Keratinocyte (primary cell): ENCODE measurements around the gene MIA2. TPM values are rescaled to one million over a fixed set of nuclear protein-coding genes. Genes with fewer than 3 reads are reported as not detected.

Experiments
- DNase-seq: peaks from one replicate; pipeline ENCODE4 v3.0.0-alpha.2; 2011; ENCODE audit warnings: low read depth, missing footprints, low spot score
- FAIRE-seq: peaks from 2 replicates; lab custom pipeline; 2011; peaks lifted over from hg19 to GRCh38; lab: Jason Lieb, UNC
- H2AFZ ChIP-seq: 2 replicates; pipeline ENCODE4 v1.6.0; 2012; ENCODE audit warnings: low read length, control low read depth, inconsistent platforms; ENCODE audit not compliant: control insufficient read depth
- H3K27ac ChIP-seq: 2 replicates; pipeline ENCODE4 v1.5.1; 2011; ENCODE audit warnings: low read length; ENCODE audit not compliant: control insufficient read depth, insufficient read depth
- H3K27me3 ChIP-seq: 3 replicates; pipeline ENCODE4 v1.6.0; 2011; ENCODE audit warnings: low read length; ENCODE audit not compliant: control insufficient read depth, insufficient read depth; ENCODE audit errors: extremely low read depth
- H3K36me3 ChIP-seq, 2 experiments: 2 replicates in 1 of 2; 3 replicates in 1 of 2; pipeline ENCODE4 v1.5.1; 2011; ENCODE audit warnings: low read length in 2 of 2, mild to moderate bottlenecking in 1 of 2; ENCODE audit not compliant: control insufficient read depth in 2 of 2, insufficient read depth in 2 of 2; ENCODE audit errors: extremely low read depth in 1 of 2
- H3K4me1 ChIP-seq: 3 replicates; pipeline ENCODE4 v1.5.1; 2011; ENCODE audit warnings: low read length; ENCODE audit not compliant: control insufficient read depth, insufficient read depth; ENCODE audit errors: extremely low read depth
- H3K4me2 ChIP-seq: 3 replicates; pipeline ENCODE4 v1.6.0; 2011; ENCODE audit warnings: low read depth, low read length; ENCODE audit not compliant: control insufficient read depth, insufficient read depth; ENCODE audit errors: extremely low read depth
- H3K4me3 ChIP-seq, 3 experiments: fragments of 200-600 bp in 1 of 3; sonication (generic) in 1 of 3; 2 replicates in 2 of 3; 3 replicates in 1 of 3; pipeline ENCODE4 v1.5.1; 2011 to 2016; ENCODE audit warnings: low read length in 3 of 3, mild to moderate bottlenecking in 3 of 3, control low read depth in 2 of 3, inconsistent platforms in 1 of 3, low read depth in 1 of 3, mixed read lengths in 1 of 3, mixed run types in 1 of 3, moderate library complexity in 1 of 3; ENCODE audit not compliant: control insufficient read depth in 2 of 3, insufficient read depth in 2 of 3; ENCODE audit errors: extremely low read depth in 1 of 3
- H3K79me2 ChIP-seq: 2 replicates; pipeline ENCODE4 v1.6.0; 2012; ENCODE audit warnings: low read length; ENCODE audit not compliant: control insufficient read depth, insufficient read depth
- H3K9ac ChIP-seq: 3 replicates; pipeline ENCODE4 v1.6.0; 2011; ENCODE audit warnings: low read length; ENCODE audit not compliant: control insufficient read depth, insufficient read depth; ENCODE audit errors: extremely low read depth
- H3K9me1 ChIP-seq: 3 replicates; pipeline ENCODE4 v1.6.0; 2011; ENCODE audit warnings: low read length; ENCODE audit not compliant: control insufficient read depth, insufficient read depth; ENCODE audit errors: extremely low read depth
- H3K9me3 ChIP-seq: 2 replicates; pipeline ENCODE4 v1.5.1; 2012; ENCODE audit warnings: low read depth, low read length; ENCODE audit not compliant: control insufficient read depth
- H4K20me1 ChIP-seq: 3 replicates; pipeline ENCODE4 v1.6.0; 2011; ENCODE audit warnings: low read length; ENCODE audit not compliant: control insufficient read depth, insufficient read depth; ENCODE audit errors: extremely low read depth
- EZH2 ChIP-seq: IDR thresholded peaks from one replicate; pipeline ENCODE4 v1.6.1; 2012; ENCODE audit warnings: inconsistent platforms, mild to moderate bottlenecking, low read length, moderate library complexity
- dilution Hi-C: fragments of 300-500 bp; cut with MboI; formaldehyde crosslinking; loops from one replicate; pipeline ENCODE4 v1.7.0; 2020; ENCODE audit warnings: low sequenced_read_pairs; ENCODE audit not compliant: extremely low pct_ligation_motif_present
- polyA plus RNA-seq, 5 experiments: library from polyadenylated mRNA; depleted of rRNA in 3 of 5; stranded (reverse) in 3 of 5; stranded (forward) in 1 of 5; unstranded in 1 of 5; fragments of >200 nt; gene quantifications; 1 replicate in 1 of 5; 2 replicates in 3 of 5; 3 replicates in 1 of 5; pipeline versions ENCODE4 v1.2.1 to v1.2.3, GENCODE V29; 2011 to 2012; ENCODE audit warnings: missing spikeins in 2 of 5, low read depth in 1 of 5, low replicate concordance in 1 of 5
- TF ChIP-seq, protein P1 (sequence below), 3 experiments: IDR thresholded peaks in 1 of 3; conservative IDR thresholded peaks in 1 of 3; optimal IDR thresholded peaks in 1 of 3; 2 replicates in 2 of 3; 3 replicates in 1 of 3; pipeline versions ENCODE3 to v1.5.1; 2011; ENCODE audit warnings: low read length in 3 of 3, mild to moderate bottlenecking in 3 of 3, moderate library complexity in 2 of 3, control low read depth in 1 of 3, inconsistent platforms in 1 of 3; ENCODE audit not compliant: insufficient read depth in 2 of 3; ENCODE audit errors: extremely low read depth in 1 of 3

Gene MIA2
- polyA plus RNA-seq, 1 donor (not counting 4 experiments of a cell fraction or from before 2014, with no cell fraction given) = 21.9 TPM

- H3K9me3 ChIP-seq = no peaks in the 10 kb centered on the region
- no peaks in the 10 kb centered on the region for H3K9me1 ChIP-seq
- no peak overlapping the region for H3K27ac ChIP-seq
- dilution Hi-C loops = no loop called here
- no peak for DNase-seq
- no peak overlapping the region for H2AFZ ChIP-seq
- no peak for FAIRE-seq
- H3K4me1 ChIP-seq = no peaks in the 10 kb centered on the region
- TF ChIP-seq, protein P1, sequence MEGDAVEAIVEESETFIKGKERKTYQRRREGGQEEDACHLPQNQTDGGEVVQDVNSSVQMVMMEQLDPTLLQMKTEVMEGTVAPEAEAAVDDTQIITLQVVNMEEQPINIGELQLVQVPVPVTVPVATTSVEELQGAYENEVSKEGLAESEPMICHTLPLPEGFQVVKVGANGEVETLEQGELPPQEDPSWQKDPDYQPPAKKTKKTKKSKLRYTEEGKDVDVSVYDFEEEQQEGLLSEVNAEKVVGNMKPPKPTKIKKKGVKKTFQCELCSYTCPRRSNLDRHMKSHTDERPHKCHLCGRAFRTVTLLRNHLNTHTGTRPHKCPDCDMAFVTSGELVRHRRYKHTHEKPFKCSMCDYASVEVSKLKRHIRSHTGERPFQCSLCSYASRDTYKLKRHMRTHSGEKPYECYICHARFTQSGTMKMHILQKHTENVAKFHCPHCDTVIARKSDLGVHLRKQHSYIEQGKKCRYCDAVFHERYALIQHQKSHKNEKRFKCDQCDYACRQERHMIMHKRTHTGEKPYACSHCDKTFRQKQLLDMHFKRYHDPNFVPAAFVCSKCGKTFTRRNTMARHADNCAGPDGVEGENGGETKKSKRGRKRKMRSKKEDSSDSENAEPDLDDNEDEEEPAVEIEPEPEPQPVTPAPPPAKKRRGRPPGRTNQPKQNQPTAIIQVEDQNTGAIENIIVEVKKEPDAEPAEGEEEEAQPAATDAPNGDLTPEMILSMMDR (optimal IDR thresholded peaks at IDR 0.05 in 1 of 3, IDR thresholded peaks at IDR 0.05 in 1 of 3, conservative IDR thresholded peaks at IDR 0.05 in 1 of 3; ENCODE audit: extremely low read depth in 1 of 3, insufficient read depth in 2 of 3, low read length in 3 of 3) = no peak
- no peak for TF ChIP-seq EZH2
- no peaks in the 10 kb centered on the region for H3K27me3 ChIP-seq
- no peak overlapping the region for H3K9ac ChIP-seq
- no peaks in the 10 kb centered on the region for H3K79me2 ChIP-seq
- H3K36me3 ChIP-seq = peaks cover 0 to 5% of the 10 kb centered on the region in 2 experiments
- no peak overlapping the region for H3K4me2 ChIP-seq
- no peak overlapping the region for H3K4me3 ChIP-seq
- H4K20me1 ChIP-seq = no peaks in the 10 kb centered on the region
Measured at GRCh38 chr14:39316830-39317553, 83.3 kb downstream of the MIA2 start.

- Histone ChIP-seq H3K4me1 (no peaks in the 10 kb centered on the region), H3K36me3 (peaks cover 3 to 5% of the 10 kb centered on the region in 2 experiments), H3K4me2 (no peak overlapping the region), H2AFZ (no peak overlapping the region), H3K4me3 (no peak overlapping the region), H3K79me2 (no peaks in the 10 kb centered on the region), H3K27ac (no peak overlapping the region), H3K27me3 (no peaks in the 10 kb centered on the region), H4K20me1 (no peaks in the 10 kb centered on the region), H3K9me3 (no peaks in the 10 kb centered on the region), H3K9me1 (no peaks in the 10 kb centered on the region), H3K9ac (no peak overlapping the region)
- FAIRE-seq (no peak), DNase-seq (no peak)
- TF ChIP-seq, protein P1 (optimal IDR thresholded peaks at IDR 0.05 in 1 of 3, IDR thresholded peaks at IDR 0.05 in 1 of 3, conservative IDR thresholded peaks at IDR 0.05 in 1 of 3; ENCODE audit: extremely low read depth in 1 of 3, insufficient read depth in 2 of 3, low read length in 3 of 3) = no peak
- TF ChIP-seq EZH2 = no peak
- dilution Hi-C loops = no loop called here
Measured at GRCh38 chr14:39318574-39318973, 84.9 kb downstream of the MIA2 start.
